ENCODE results near the gene UQCC5.

UQCC5 gene

DNA sequence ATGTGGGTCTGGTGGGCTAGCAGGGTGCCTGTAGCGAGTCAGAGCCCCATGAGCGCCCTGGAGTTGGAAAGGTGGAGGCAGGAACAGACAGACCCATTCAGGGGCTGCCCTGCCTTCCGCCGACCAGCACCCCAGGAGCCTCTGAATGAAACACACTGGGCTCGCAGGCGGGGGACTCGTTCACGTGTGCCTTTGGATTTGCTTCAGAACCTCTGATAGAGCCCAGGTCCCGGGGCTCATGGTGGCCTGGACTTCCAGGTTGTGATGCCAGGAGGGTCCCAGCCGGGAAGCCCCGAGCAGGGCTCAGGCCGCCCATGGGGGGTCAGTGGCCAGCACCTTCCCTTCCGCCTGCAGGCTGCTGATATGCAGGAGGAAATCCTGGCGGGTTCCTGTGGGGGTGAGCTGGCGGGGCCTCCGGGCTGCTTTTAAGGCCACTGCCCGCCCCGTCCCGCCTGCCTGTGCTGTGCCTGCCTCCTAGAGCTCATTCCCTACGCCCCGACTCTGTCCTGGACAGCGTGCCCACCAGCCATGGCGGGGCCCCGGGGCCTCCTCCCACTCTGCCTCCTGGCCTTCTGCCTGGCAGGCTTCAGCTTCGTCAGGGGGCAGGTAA is 41.4 kb upstream of the UQCC5 start, which contains the start of gene STAB1:
Gene STAB1, plus strand, starts transcription at position 453 of the 610 bp plus-strand sequence. Its CDS starts 76 bp downstream, at position 529.
- H3K9me3 ChIP-seq (ENCODE audit: control insufficient read depth, low read depth, low read length), result no peaks in the 10 kb centered on the region
- H3K9ac ChIP-seq (ENCODE audit: low read length), result no peak within 1 kb of the TSS
- H3K4me1 ChIP-seq (ENCODE audit: control insufficient read depth, low read depth, low read length), result no peaks in the 10 kb centered on the region
- no peaks in the 10 kb centered on the region for H3K27me3 ChIP-seq (ENCODE audit: control insufficient read depth, insufficient read depth, low read length)
- no peak within 1 kb of the TSS for H3K4me3 ChIP-seq (ENCODE audit: low read length)
- H3K36me3 ChIP-seq (ENCODE audit: control insufficient read depth, low read depth, low read length), result peaks cover 25% of the 10 kb centered on the region
- no peak within 1 kb of the TSS for H3K27ac ChIP-seq (ENCODE audit: low read length)

DNA sequence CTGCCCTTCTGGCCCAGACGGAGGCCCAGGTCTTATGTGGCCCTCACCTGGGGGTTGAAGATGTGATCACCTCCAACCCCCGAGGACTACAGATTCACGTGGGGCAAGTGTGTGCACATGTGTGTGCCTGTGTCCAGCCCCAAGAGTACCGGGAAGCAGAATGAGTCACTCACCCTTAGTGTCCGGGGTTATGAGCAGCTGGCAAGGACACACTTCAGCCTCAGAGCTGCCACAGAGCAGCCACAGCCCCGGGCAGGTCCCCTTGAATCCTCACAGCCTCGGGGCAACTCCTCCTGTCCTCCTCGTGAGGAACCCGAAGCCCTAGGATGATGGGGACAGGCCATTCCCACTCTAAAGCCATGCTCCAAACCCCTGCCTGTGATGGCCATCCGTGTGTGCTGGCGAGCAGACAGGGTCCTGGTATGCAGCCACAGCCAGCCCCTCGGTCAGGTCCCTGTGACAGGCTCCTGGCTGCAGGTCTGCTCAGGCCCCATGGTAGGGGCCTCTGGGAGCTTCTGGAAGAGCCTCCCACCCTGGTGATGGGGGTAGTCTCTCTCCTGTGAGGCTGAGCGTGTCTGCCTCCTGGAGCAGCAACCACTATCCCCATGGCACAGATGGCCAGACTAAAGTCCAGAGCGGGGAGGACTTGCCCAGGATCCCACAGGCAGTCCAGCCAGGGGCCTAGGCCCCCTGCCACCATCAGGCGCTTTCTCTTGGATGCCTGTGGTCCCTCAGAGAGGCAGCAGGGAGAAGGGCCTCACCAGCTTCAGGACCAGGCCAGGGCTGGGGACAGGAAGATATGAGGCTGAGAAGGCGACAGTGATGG is 40.4 kb upstream of the UQCC5 start:
- Histone ChIP-seq H3K9me3 (ENCODE audit: control insufficient read depth, low read depth, low read length) (no peaks in the 10 kb centered on the region), H3K27me3 (ENCODE audit: control insufficient read depth, insufficient read depth, low read length) (no peaks in the 10 kb centered on the region), H3K27ac (ENCODE audit: low read length) (no peak overlapping the region), H3K36me3 (ENCODE audit: control insufficient read depth, low read depth, low read length) (peaks cover 15% of the 10 kb centered on the region), H3K9ac (ENCODE audit: low read length) (no peak overlapping the region), H3K4me3 (ENCODE audit: low read length) (no peak overlapping the region), H3K4me1 (ENCODE audit: control insufficient read depth, low read depth, low read length) (no peaks in the 10 kb centered on the region)

DNA sequence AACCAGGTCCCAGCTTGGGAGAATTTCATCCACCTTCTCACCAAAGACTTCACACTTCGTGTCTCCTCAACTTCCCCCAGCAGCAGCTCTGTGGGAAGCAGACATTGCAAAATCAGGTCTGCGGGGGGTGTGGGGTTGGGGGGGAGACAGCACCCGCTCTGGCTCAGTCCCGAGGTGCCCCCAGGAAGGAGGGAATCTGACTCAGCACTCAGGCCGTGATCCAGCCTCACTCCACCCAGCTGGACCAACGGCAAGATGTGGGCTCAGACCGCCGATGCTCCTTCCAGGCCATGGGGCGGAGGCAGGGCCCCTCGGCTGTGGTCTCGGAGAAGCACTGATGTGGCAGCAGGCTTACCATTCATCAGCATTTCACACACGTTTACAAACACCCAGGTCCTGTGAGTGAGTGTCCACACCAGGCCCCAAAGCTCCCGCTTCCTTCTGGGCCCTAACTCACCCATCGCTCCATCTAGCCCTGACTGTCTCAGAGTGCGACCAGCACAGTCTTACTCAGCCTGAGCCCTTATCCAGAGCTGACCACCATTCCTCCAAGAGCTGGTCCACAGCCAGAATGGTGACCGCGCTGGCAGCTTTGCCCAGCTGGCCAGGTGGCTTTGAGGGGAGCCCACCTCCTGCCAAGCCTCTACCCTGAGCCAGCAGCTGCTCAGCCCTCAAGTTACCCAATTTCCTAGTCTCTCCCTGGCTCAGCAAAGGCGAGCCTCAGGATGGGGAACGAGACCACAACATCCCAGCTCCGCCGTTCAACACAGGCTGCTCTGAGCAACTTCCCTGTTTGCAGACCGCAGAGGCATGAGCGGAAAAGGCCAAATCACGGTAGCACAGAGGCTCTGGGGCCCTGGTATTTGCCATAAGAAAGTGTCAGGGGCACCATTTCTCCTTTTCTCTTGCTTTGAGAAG is 38.0 kb upstream of the UQCC5 start:
- Histone ChIP-seq H3K27me3 (ENCODE audit: control insufficient read depth, insufficient read depth, low read length) (no peaks in the 10 kb centered on the region), H3K9ac (ENCODE audit: low read length) (no peak overlapping the region), H3K4me1 (ENCODE audit: control insufficient read depth, low read depth, low read length) (no peaks in the 10 kb centered on the region), H3K9me3 (ENCODE audit: control insufficient read depth, low read depth, low read length) (no peaks in the 10 kb centered on the region), H3K36me3 (ENCODE audit: control insufficient read depth, low read depth, low read length) (no peaks in the 10 kb centered on the region), H3K4me3 (ENCODE audit: low read length) (no peak overlapping the region), H3K27ac (ENCODE audit: low read length) (no peak overlapping the region)

DNA sequence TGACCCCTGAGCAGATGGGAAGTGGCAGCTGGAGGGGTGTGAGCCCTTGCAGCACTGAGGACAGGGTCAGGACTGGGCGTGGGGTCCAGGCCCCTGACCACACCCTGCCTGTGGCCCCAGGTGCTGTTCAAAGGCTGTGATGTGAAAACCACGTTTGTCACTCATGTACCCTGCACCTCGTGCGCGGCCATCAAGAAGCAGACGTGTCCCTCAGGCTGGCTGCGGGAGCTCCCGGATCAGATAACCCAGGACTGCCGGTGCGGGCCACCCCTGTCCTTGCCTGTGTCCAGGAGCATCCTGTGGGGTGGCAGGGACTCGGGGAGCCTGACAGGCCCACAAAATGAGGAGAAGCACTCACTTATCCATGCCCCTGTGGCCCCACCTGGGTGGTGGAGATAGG is 35.4 kb upstream of the UQCC5 start:
- H3K27me3 ChIP-seq (ENCODE audit: control insufficient read depth, insufficient read depth, low read length), result no peaks in the 10 kb centered on the region
- H3K36me3 ChIP-seq (ENCODE audit: control insufficient read depth, low read depth, low read length), result no peaks in the 10 kb centered on the region
- H3K27ac ChIP-seq (ENCODE audit: low read length), result no peak overlapping the region
- no peaks in the 10 kb centered on the region for H3K9me3 ChIP-seq (ENCODE audit: control insufficient read depth, low read depth, low read length)
- no peak overlapping the region for H3K4me3 ChIP-seq (ENCODE audit: low read length)
- H3K4me1 ChIP-seq (ENCODE audit: control insufficient read depth, low read depth, low read length), result no peaks in the 10 kb centered on the region
- no peak overlapping the region for H3K9ac ChIP-seq (ENCODE audit: low read length)

DNA sequence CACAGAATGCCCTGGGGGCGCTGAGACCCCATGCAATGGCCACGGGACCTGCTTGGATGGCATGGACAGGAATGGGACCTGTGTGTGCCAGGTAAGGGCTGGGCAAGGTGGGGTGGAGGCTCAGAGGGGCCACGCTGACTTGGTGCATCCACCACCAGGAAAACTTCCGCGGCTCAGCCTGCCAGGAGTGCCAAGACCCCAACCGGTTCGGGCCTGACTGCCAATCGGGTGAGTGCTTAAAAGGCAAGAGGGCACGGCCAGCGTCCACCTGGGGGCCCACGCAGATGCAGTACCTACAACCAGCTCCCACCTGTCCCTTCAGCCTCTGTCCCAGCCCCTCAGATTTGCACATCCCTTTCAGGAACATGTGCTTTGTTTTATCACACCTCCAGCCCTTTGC is 34.4 kb upstream of the UQCC5 start:
- Histone ChIP-seq H3K9me3 (ENCODE audit: control insufficient read depth, low read depth, low read length) (no peaks in the 10 kb centered on the region), H3K9ac (ENCODE audit: low read length) (no peak overlapping the region), H3K36me3 (ENCODE audit: control insufficient read depth, low read depth, low read length) (no peaks in the 10 kb centered on the region), H3K27me3 (ENCODE audit: control insufficient read depth, insufficient read depth, low read length) (no peaks in the 10 kb centered on the region), H3K27ac (ENCODE audit: low read length) (no peak overlapping the region), H3K4me1 (ENCODE audit: control insufficient read depth, low read depth, low read length) (no peaks in the 10 kb centered on the region), H3K4me3 (ENCODE audit: low read length) (no peak overlapping the region)

DNA sequence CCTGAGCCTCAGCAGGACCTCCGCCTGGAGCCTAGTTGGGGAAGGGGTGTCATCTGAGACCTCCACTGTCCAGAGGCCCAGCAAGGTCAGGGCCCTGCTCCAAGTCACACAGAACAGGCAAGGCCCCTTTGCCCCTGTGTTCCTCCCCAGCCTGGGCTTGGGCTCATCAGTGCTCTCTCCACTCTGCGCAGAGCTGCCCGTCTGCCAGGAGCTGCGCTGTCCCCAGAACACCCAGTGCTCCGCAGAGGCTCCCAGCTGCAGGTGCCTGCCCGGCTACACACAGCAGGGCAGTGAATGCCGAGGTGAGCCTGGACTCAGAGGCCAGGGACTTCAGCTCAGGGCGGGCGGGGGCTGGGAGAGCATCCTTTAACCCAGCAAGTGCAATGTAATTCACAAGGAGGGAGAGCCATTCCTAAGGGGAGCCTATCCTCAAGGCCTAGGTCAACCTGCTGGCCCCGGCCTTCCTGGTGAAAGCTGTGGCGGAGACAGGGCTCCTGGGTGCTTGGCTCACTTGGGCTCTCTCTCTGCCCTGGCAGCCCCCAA is 33.5 kb upstream of the UQCC5 start:
- no peak overlapping the region for H3K9ac ChIP-seq (ENCODE audit: low read length)
- no peaks in the 10 kb centered on the region for H3K36me3 ChIP-seq (ENCODE audit: control insufficient read depth, low read depth, low read length)
- no peaks in the 10 kb centered on the region for H3K27me3 ChIP-seq (ENCODE audit: control insufficient read depth, insufficient read depth, low read length)
- no peaks in the 10 kb centered on the region for H3K4me1 ChIP-seq (ENCODE audit: control insufficient read depth, low read depth, low read length)
- H3K4me3 ChIP-seq (ENCODE audit: low read length), result no peak overlapping the region
- no peak overlapping the region for H3K27ac ChIP-seq (ENCODE audit: low read length)
- H3K9me3 ChIP-seq (ENCODE audit: control insufficient read depth, low read depth, low read length), result no peaks in the 10 kb centered on the region

DNA sequence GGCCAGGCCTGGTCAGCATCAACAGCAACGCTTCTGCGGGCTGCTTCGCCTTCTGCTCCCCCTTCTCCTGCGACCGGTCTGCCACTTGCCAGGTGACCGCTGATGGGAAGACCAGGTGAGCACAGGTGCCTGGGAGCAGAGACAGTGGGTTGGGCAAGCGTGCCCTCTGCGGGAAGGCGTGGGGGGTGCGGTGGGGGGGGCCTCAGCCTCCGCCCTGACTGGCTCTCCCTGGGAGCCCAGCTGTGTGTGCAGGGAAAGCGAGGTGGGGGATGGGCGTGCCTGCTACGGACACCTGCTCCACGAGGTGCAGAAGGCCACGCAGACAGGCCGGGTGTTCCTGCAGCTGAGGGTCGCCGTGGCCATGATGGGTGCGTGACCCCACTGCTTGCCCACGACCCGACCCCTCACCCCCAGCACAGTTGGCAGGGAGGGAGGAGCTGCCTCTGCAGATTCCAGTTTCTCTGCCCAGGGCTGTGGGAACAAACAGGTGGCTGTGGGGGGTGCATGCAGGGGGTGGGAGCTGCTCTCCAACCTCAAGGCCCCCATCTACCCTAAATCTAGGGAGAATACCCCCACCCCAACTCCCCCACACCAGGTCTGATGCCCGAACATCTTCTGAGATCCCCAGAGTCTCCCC is 32.5 kb upstream of the UQCC5 start:
- H3K27ac ChIP-seq (ENCODE audit: low read length), result no peak overlapping the region
- no peaks in the 10 kb centered on the region for H3K9me3 ChIP-seq (ENCODE audit: control insufficient read depth, low read depth, low read length)
- H3K4me1 ChIP-seq (ENCODE audit: control insufficient read depth, low read depth, low read length), result no peaks in the 10 kb centered on the region
- no peak overlapping the region for H3K9ac ChIP-seq (ENCODE audit: low read length)
- no peaks in the 10 kb centered on the region for H3K27me3 ChIP-seq (ENCODE audit: control insufficient read depth, insufficient read depth, low read length)
- H3K4me3 ChIP-seq (ENCODE audit: low read length), result no peak overlapping the region
- no peaks in the 10 kb centered on the region for H3K36me3 ChIP-seq (ENCODE audit: control insufficient read depth, low read depth, low read length)

DNA sequence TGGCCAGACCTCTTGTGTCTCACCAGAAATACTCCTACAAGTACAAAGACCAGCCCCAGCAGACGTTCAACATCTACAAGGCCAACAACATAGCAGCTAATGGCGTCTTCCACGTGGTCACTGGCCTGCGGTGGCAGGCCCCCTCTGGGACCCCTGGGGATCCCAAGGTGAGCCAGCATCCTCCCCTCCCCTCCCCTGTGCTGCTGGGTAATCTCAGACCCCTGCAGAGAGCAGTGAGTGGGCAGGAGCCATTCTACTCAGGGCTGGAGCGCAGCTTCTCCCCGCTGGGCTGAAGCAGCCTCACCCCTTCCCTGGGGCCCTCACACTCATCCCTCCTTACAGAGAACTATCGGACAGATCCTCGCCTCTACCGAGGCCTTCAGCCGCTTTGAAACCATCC is 31.4 kb upstream of the UQCC5 start:
- H3K9ac ChIP-seq (ENCODE audit: low read length), result no peak overlapping the region
- H3K4me1 ChIP-seq (ENCODE audit: control insufficient read depth, low read depth, low read length), result no peaks in the 10 kb centered on the region
- no peak overlapping the region for H3K27ac ChIP-seq (ENCODE audit: low read length)
- no peaks in the 10 kb centered on the region for H3K27me3 ChIP-seq (ENCODE audit: control insufficient read depth, insufficient read depth, low read length)
- no peaks in the 10 kb centered on the region for H3K9me3 ChIP-seq (ENCODE audit: control insufficient read depth, low read depth, low read length)
- no peaks in the 10 kb centered on the region for H3K36me3 ChIP-seq (ENCODE audit: control insufficient read depth, low read depth, low read length)
- H3K4me3 ChIP-seq (ENCODE audit: low read length), result no peak overlapping the region

DNA sequence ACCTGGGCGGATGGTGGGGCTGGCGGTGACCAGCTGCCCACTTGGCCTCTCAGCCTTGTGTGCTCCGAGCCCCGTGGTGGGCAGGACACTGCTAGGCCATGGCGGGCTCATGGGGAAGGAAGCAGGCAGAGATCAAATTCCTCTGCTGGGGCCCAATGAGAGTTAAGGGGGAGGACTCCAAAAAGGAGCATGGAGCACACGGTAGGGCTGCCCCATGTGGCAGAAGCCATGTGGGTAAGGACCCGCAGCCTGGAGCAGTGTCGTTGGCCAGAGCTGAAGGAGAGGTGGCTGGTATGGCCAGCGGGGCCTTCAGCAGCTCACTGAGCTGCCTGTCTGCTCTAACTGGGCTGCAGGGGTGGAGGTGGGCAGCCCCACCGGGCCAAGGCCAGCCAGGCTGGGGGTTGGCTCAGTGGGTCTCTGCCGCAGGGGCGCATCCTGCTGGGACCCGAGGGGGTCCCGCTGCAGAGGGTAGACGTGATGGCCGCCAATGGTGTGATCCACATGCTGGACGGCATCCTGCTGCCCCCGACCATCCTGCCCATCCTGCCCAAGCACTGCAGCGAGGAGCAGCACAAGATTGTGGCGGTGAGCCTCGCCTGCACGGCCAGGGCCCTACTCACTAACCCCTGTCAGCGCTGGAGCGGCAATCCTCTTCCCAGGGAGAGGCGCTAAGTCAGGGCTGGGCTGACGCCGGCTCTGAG is 30.0 kb upstream of the UQCC5 start:
- Histone ChIP-seq H3K9ac (ENCODE audit: low read length) (no peak overlapping the region), H3K27me3 (ENCODE audit: control insufficient read depth, insufficient read depth, low read length) (no peaks in the 10 kb centered on the region), H3K36me3 (ENCODE audit: control insufficient read depth, low read depth, low read length) (no peaks in the 10 kb centered on the region), H3K4me1 (ENCODE audit: control insufficient read depth, low read depth, low read length) (no peaks in the 10 kb centered on the region), H3K4me3 (ENCODE audit: low read length) (no peak overlapping the region), H3K27ac (ENCODE audit: low read length) (no peak overlapping the region), H3K9me3 (ENCODE audit: control insufficient read depth, low read depth, low read length) (no peaks in the 10 kb centered on the region)

DNA sequence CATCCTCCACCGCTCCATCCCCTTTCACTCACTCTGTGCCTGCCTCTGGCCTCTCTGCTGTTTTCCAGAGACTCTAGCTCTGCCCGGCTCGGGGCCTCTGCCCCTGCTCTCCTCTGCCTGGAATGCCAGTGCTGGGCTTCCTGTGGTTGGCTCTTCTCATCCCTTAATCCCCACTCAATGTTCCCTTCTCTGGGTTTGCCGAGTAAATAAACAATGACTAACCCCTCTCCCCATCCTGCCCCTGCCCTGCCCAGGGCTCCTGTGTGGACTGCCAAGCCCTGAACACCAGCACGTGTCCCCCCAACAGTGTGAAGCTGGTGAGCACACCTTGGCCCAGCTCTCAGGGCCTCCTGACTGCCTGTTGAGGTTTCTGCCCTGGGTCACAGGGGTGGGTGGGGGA is 29.0 kb upstream of the UQCC5 start:
- Histone ChIP-seq H3K4me1 (ENCODE audit: control insufficient read depth, low read depth, low read length) (no peaks in the 10 kb centered on the region), H3K27me3 (ENCODE audit: control insufficient read depth, insufficient read depth, low read length) (no peaks in the 10 kb centered on the region), H3K36me3 (ENCODE audit: control insufficient read depth, low read depth, low read length) (no peaks in the 10 kb centered on the region), H3K9ac (ENCODE audit: low read length) (no peak overlapping the region), H3K27ac (ENCODE audit: low read length) (no peak overlapping the region), H3K9me3 (ENCODE audit: control insufficient read depth, low read depth, low read length) (no peaks in the 10 kb centered on the region), H3K4me3 (ENCODE audit: low read length) (no peak overlapping the region)

All from iPS-18a (cell line).